Measurements from ENCODE around the gene HLA-DMA.
"Not testable (repeated sequence)": the region's sequence is repeated elsewhere in the genome, so short reads cannot be mapped to it uniquely, and the experiment has no call there.

The HLA-DMA gene

DNA sequence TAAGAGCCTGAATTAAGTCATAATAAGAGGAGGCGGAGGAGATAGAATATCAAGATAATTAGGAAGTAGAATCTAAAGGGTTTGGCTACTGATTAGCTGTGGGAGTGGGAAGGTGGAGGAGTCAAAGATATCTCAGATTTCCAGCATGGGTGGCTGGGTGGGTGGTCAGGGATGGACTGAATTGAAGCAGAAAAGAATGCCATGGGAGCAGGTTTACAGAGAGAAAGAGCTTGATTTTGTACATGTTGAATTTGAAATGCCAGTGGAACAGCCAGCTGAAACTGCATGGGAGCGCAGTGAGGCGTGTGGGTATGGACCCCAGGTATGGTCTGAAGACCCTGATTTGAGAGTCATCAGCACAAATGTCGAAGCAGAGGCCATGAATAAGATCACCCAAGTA, 1.4 kb upstream of the HLA-DMA start:
- DNase-seq = no peak

- no peak for DNase-seq
Measured at GRCh38 chr6:32953775-32954174, 878 bp upstream of the HLA-DMA start.

- DNase-seq = no peak
Measured at GRCh38 chr6:32950449-32950848, 2.4 kb downstream of the HLA-DMA start.

DNA sequence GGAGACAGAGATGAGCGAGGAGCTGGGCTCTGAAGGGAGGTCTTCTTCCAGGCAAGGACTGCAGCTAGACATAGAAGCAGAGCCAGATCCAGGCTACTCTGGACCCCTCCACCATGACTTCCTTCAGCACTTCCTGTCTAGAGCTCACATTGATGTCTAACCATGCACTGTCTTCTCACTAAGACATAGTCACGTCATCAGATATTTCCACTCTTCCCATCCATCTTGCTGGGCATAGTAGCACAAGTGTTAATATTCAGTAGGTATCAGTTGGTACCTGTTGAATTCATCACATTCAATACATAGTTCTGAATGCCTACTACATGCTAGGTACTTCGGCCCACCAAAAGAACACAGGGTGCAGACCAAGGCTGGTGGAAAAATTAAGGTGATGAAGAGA, 2.9 kb downstream of the HLA-DMA start:
- no peak for DNase-seq

- no peak for DNase-seq
Measured at GRCh38 chr6:32949113-32949512, 3.8 kb downstream of the HLA-DMA start.

GRCh38 chr6:32947552-32948465, 5.1 kb downstream of the HLA-DMA start:
- DNase-seq = no peak

DNA sequence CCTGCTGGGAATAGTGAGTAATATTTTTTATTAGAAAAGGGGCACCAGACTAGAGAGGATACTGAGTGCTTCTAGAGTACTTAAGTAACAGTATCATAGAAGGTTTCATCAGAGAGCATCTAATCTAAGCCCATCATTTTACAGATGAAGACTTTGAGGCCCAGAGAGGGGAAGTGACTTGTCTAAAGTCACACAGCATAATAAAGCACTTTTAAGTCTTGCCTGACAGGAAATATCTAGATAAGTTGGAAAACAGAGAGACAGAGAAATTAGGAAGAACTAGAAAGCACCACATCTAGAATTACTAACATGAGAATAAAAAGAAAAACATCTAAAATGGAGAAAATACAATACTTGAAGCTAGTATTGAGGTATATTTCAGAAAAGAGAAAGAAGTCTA, 6.0 kb downstream of the HLA-DMA start:
- no peak for DNase-seq

- DNase-seq = no peak
Measured at GRCh38 chr6:32945953-32946352, 6.9 kb downstream of the HLA-DMA start.

DNA sequence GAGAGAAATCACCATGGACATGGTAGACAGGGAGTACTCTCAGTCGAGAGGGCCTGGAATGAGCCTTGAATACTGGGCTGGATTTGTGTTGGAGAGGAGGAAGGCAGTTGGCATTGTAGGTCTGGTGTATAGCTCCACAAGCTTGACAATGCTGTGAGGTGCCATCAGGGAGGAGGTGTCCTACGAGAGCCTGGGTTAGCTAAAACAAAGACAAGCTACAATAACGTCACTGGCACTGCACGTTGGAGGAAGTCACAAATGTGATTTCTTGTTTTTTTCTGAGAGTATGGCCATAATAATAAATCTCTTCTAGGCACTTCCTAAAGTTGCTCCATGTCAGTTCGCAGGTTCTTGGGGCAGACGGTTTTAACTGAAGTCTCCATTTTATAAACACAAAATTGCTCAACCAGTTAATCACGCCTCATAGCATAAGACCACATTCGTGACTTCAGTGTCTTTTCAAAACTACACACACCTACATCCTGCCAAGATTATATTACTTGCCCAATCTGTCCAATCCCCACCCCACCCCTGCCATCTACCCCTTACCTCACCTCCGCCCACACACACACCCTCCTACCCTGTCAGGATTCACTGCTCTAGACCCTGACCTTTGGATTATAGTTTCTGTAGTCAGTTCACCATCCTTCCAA, 7.7 kb downstream of the HLA-DMA start:
- no peak for DNase-seq

DNA sequence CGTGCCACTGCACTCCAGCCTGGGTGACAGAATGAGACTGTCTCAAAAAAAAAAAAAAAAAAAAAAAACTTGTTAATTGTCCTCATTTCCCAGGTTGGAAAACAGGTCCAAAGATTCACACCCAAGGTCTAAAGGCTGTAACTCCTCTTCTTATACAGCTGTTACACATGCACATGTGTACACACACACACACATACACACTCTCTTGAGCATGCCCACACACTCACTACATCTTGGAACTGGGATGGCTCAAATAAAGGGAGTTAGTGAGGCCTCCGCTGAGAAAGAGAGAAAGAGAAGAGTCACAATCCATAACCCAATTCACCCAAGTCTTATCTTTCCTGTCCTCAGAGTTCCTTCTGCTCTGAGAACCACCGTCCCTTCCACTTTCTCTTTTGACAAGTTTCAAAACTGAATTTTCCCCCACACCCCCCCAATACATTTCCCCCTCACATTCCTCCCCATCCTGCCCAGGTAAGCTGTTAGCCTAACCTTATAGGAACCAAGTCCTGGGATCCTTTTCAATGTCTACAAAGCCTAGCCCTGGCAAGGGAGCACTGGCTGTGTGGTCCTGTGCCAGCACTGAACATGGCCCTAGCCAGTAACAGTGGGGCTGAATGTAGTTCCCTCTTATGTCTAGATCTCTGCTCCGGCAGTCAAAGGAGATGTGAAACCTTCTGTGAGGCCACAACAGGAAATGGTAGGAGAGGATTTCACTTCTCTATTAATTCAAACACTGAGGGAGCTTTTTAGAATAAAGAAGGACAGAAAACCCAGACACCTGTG, 8.8 kb downstream of the HLA-DMA start:
- DNase-seq = no peak

DNA sequence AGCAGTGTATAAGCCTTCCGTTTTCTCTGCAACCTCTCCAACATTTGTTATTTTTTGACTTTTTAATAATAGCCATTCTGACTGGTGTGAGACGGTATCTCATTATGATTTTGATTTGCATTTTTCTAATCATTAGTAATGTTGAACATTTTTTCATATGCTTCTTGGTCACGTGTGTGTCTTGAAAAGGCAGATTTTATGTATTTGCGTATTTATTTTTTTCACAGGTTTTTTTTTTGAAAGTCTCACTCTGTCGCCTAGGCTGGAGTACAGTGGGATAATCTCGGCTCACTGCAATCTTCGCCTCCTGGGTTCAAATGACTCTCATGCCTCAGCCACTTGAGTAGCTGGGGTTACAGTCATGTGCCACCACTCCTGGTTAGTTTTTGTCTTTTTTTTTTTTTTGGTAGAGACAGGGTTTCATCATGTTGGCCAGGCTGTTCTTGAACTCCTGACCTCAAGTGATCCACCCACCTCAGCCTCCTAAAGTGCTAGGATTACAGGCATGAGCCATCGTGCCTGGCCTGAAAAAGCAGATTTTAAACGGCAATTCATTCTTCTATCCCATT, 10.3 kb downstream of the HLA-DMA start:
- DNase-seq = not testable (repeated sequence)

GRCh38 chr6:32941214-32941768, 11.6 kb downstream of the HLA-DMA start:
- DNase-seq = no peak

DNA sequence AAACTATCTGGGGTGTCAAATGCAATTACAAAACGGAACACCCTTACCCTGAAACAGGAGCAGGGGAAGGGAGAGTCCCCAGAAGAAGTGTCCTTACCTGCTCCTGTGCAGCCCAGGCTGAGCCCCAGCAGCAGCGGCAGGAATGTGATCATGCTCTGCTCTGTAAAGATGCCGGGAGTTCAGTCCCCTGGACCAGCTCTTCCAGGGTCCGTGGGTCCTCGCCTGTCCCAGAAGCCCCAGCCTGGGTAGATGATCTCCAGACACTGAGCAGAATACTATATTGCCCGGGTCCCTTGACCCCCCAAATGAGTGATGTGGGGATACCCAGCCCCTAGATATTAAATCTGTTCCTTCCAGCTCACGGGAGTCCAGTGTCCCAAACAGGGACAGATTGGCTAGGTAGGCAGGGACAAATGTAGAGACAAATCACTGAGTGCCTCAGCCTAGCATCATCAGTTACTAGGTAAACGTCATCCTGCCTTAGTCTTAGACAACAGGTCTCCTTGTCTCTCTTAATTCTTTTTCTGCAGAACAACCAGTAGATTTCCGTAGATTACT, 12.2 kb downstream of the HLA-DMA start, which contains the start of gene HLA-DMB:
TSS of gene HLA-DMB (minus strand) at position 373 of the 558 bp plus-strand sequence. CDS start at position 152, 221 bp downstream.
- no peak for DNase-seq

DNA sequence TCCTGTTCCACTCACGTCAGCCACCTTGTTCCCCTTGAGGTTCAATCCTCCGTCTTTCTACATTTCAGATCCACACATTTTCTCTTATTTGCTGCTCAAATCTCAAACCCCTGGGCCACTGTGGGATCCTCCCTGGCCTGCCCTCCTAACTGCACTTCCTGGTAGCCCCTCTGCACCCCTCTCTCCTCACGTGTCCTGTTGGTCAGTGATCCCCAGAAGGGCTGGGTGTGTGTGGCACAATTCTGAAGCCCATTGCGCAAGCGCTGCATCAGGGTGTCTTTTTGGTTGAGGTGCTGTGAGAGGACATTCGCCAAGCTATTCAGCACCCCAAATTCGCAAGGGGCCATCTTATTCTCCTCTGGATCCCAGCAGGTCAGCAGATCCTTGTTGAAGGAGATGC, 14.4 kb downstream of the HLA-DMA start:
- no peak for DNase-seq

DNA sequence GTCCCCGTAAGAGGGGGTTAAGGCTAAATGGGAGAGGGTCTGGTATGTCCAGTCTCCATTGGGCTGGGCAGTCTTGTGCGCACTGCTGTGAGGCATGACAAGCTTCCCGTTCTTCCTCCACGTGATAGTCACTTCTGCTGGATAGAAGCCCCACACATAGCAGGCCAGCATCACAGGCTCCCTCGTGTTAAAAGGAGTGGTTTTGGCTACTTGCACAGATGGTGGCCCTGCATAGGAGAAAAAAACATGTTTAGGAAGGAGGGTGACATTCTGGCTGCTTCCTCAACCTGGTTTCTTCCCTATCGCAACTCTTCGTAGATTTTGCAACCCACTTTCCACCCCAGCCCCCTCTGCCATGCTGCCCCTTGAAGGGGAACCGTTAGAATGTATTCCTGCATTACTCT, 15.7 kb downstream of the HLA-DMA start:
- no peak for DNase-seq

DNA sequence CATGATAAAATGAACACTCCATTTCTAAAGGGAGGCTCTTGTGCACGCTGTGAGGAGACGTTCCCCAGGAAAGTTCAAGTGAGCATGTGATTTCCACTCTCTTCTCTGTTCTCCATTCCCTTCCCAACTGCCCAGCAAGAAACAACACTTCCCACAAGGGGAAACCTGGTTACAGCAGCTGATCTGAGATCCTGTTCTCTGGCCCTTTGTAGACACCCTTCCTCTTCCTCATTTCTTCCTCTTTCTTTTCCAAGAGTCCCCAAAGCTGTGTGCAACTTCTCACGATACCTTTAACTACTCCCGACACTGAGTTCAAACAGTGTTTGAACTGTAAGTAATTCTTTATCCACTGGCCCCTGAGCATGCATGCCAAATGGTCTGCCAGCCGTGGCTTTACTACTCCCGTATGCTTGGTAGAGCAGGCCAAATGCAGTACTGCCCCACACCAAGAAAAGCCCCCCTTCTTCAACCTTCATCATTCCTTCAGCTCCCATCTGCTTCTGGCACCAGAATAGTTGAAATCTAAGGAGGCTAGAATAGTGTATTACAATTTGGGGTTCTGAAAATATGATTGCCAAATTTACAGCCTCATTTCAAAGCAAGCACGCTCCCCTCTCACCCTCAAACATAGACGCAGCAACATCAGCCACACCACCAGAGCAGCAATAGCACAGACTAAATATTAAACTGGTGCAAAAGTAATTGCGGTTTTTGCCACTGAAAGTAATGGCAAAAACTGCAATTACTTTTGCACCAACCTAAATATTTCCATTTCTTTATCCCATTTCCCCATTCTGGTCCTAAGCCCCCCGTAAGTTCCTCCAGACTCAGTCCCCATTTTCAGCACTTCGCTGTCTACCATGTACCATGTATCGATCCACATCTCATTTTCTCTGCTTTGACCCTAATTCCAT, 16.4 kb downstream of the HLA-DMA start:
- no peak for DNase-seq

DNA sequence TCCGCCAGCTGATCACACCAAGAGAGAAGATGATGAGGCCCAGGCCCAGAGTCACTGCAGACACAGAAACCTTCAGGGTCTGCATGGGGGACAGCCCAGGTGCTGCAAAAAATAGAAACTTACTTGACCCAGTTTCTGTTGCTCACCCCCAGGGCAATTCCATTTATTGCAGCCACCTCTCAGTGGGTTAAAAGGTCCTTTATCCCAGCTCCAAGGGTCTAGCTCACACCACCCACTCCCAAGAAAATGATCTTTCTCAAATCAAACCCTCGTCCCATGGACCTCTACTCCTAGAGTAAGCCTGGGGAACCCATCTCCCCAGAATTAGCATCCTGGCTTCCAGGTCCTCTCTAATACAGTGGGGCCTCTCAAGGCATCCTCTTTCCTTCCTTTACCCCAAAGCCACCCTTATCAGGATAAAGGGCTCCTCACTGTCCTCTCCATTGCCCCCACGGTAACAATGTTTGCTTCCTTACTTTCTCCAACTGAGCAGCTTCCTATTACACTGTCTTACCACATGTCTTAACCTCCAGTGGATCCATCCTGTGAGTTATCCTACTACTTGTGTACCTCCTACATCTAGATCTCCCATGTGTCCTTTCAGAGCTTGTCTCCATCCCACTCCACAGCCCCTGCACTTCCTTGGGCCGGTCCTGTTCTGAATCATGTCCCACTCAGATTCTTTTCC, 17.2 kb downstream of the HLA-DMA start:
- no peak for DNase-seq

DNA sequence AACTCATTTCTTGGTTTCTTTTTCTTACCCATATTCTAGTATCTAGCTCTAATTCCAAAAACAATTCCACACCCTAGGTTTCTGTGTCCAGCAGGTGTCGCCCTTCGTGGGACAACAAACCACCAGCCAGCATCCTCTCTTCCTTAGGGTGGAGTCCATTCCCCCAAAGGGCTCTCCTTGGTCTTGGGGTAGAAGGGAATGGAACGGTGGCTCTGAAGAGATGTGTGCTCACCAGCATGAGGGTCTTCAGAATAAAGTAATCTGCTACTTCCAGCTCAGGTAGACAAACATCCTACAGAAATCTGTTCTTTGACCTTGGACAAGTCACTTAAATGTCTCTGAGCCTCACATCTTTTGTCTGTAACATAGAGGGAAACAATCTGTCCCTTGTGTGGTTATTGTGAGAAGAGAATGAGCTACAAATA, 19.2 kb downstream of the HLA-DMA start:
- DNase-seq = no peak

DNA sequence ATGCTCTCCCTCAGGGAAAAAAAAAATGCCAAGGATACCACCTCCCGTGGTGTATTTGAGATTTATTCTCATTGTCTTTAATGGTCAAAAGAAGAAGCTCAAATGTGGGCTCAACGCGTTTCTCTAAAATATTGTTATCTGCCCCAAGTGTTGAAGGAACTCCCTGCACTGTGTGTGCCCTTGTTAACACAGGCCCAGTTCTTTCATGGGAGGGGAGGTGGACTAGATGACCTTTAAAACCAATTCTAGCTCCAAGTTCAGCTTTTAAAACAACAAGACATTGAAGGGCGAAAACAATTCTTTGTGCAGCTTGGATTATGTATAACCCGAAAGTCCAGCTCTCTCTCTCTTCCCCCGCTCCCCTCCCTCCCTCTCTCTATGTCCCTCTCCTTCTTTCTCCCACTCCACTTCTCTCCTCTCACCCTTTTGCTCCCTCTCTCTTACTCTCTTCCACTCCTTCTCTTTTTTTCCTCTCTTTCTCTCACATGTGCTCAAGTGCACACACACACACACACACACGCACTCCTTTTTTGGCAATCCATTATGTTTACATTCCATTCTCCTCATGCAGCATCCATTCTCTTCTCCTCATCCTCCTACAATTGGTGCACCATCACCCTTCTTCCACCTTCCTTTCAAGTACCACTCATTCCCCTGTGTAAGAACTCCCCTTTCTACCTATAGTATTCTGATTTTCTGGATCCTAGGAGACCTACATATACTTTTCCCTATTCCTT, 20.6 kb downstream of the HLA-DMA start:
- DNase-seq = no peak

DNA sequence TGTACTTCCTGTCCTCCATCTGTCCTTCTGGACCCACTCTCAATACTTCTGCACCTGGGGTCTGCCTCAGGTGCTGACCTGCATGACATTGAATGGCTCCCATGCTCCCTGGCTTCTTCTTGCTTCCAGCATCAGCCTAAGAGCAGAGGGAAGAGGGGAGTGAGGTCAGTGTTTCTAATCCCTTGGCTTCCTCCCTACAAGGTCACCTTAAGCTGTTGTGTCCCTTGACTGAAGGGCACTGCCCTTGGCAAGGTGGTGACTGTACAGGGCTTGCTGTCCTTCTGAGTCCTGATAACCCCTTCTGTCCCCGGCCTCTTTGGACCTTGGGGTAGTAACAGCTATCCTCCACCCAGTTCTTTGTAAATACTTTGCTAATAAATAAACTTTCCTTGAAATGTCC, 21.7 kb downstream of the HLA-DMA start:
- no peak for DNase-seq

Data from NCI-H1048 (cell line).